Epithelial cell of esophagus (primary cell): ENCODE measurements around the gene CRIP2.

Source experiments
- DNase-seq: peaks from one replicate; pipeline ENCODE4 v3.0.0; 2010; ENCODE audit warnings: low read depth
- H3K4me3 ChIP-seq: 2 replicates; pipeline ENCODE4 v1.5.1; 2011; ENCODE audit warnings: mild to moderate bottlenecking, low read length, control low read depth
- TF ChIP-seq, protein P1 (sequence below): IDR thresholded peaks from 2 replicates; pipeline ENCODE4 v1.5.1; 2011; ENCODE audit warnings: low read depth, mild to moderate bottlenecking, low read length, control low read depth, inconsistent platforms; ENCODE audit not compliant: insufficient read depth; ENCODE audit errors: missing control alignments

The CRIP2 gene

DNA sequence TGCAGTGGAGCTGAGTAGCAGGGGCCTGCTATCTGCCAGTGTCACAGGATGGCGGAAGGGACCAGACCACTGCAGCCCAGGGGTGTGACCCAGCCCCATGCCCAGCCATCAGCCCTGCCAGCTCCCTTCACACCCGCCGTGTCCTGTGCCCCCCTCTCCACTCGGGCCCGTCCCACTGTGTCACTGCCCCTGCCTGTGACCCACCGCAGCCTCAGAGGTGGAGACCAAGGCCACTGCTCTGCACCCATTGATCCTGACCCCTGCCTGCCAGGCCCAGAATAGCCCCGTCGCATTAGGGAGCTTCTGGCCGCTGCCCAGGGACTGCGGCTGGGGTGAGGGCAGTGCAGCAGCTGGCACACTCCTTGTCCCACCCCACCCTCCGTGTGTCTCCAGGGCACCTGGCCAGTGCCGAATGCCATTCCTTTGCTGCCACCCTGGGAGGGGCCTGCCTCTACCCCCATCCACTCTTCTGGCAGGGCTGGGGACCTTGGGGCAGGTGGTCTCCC lies 2.1 kb upstream of the CRIP2 start:
- H3K4me3 ChIP-seq, result no peak overlapping the region
- TF ChIP-seq, protein P1, sequence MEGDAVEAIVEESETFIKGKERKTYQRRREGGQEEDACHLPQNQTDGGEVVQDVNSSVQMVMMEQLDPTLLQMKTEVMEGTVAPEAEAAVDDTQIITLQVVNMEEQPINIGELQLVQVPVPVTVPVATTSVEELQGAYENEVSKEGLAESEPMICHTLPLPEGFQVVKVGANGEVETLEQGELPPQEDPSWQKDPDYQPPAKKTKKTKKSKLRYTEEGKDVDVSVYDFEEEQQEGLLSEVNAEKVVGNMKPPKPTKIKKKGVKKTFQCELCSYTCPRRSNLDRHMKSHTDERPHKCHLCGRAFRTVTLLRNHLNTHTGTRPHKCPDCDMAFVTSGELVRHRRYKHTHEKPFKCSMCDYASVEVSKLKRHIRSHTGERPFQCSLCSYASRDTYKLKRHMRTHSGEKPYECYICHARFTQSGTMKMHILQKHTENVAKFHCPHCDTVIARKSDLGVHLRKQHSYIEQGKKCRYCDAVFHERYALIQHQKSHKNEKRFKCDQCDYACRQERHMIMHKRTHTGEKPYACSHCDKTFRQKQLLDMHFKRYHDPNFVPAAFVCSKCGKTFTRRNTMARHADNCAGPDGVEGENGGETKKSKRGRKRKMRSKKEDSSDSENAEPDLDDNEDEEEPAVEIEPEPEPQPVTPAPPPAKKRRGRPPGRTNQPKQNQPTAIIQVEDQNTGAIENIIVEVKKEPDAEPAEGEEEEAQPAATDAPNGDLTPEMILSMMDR, result no peak

DNA sequence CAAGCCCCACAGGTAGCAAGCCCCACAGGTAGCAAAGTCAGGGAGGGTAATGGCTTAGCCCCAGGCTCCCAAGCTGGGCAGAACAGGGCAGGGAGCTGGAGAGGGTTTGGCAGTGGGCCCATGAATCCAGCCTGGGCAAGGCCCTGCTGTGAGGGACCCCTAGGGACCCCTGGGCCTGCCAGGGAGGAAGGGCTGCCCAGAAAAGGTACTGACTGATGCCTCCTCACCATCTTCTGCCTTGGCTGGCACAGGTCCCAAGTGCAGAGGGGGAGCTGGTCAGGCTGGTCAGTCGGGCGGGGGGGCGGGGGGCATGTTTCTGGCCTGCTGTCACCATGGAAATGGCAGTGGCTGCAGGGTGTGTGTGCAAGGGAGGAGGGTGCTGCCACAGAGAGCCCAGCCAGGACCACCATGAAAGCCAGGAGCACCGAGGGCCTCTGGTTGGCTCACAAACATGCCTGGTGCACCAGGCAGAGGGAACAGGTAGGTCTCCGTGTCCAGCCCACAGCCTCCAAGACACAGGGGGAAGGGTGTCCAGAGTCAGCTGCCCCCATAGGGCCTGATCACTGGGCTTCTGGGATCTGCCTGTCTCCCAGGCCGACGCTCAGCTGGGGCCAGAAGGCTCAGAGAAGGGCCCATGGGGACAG lies 1.5 kb upstream of the CRIP2 start:
- no peak overlapping the region for H3K4me3 ChIP-seq
- TF ChIP-seq, protein P1, result no peak
- DNase-seq, result no peak

More for the DNA sequence above, 2.1 kb upstream of the CRIP2 start:
- no peak for DNase-seq

DNA sequence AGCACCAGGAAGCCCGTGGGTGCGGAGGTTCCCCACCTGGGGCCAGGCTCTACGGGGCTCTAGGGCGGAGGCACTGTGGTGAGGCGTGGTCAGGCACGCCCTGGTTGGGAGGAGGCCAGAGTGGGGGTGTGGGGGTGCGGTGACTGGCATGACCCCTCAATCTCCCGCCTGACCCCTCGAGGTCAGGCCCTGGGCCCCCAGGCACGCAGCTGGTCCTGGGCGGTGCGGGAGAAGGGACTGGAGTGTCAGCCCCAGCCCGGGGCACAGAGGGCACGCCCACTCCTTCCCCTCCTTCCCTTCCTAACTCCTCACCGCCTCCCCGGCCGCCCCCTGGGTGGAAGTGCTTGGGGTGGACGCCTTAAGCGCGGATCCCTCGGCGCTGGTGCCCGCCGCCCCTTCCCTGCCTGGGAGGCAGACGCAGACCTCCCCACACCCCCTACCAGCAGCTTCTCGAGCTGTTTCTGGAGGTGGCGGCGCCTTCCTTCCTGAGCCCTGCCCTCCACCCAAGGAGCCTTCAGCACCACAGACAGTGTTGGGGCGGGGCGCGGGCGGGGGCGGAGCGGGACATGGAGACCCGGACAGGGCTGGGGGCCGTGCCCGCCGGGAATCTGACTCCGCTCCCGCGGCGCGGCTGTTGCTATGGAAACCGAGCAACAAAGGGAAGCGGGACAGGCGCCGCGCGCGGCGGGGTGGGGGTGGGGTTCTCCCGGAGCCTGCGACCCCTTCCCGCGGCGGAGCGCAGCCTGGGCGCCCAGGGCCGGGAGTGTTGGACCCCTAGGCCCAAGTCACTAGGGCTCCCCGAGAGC lies 741 bp upstream of the CRIP2 start:
- DNase-seq, result peak; percentile 82
- H3K4me3 ChIP-seq, result peak overlapping the region; percentile 42
- TF ChIP-seq, protein P1, result no peak

- peak overlapping the region; percentile 46 for H3K4me3 ChIP-seq
- DNase-seq, result peak; percentile 62
- TF ChIP-seq, protein P1, result no peak
Measured at GRCh38 chr14:105475269-105476096, 862 bp downstream of the CRIP2 start.

- DNase-seq, result peak; percentile 22
- TF ChIP-seq, protein P1, result no peak
- peak overlapping the region; percentile 46 for H3K4me3 ChIP-seq
Measured at GRCh38 chr14:105476097-105476830, 1.6 kb downstream of the CRIP2 start.
